PC-9 (cell line): ENCODE measurements around the gene CMIP. TPM values are rescaled to one million over a fixed set of nuclear protein-coding genes. Genes with fewer than 3 reads are reported as not detected.

Experiments used
- BruUV-seq: library from RNA; stranded (reverse); fragments of 400-500 nt; replicated peaks from 2 replicates; lab custom pipeline; 2021; lab: Mats Ljungman, UMichigan
- CTCF ChIA-PET: fragments of 300-600 bp; sonication (Branson Sonifier 250); formaldehyde crosslinking; loops from one replicate; lab custom pipeline; 2022; ENCODE audit warnings: antibody characterized with exemption; lab: Charles Lee
- POLR2A ChIA-PET: fragments of 300-600 bp; sonication (Branson Sonifier 250); formaldehyde crosslinking; loops from one replicate; lab custom pipeline; 2022; ENCODE audit warnings: antibody characterized with exemption; ENCODE audit not compliant: unreplicated experiment; lab: Charles Lee
- DNase-seq, 2 experiments: peaks; one replicate each; pipeline versions ENCODE4 v3.0.0 to v3.0.0-alpha.2; 2015 to 2022; ENCODE audit warnings: mixed read lengths in 1 of 2
- H2AFZ ChIP-seq: fragments of 200-600 bp; sonication (generic); 2 replicates; pipeline ENCODE4 v1.8.1; 2017; ENCODE audit warnings: antibody characterized with exemption
- H3F3A ChIP-seq: fragments of 200-600 bp; sonication (generic); 2 replicates; pipeline ENCODE4 v1.8.1; 2017; ENCODE audit warnings: antibody characterized with exemption, mild to moderate bottlenecking, low read depth; ENCODE audit not compliant: insufficient read depth
- H3K27ac ChIP-seq: fragments of 200-600 bp; sonication (generic); 2 replicates; pipeline ENCODE4 v1.6.1; 2016; ENCODE audit warnings: mixed run types
- H3K27me3 ChIP-seq: fragments of 200-600 bp; sonication (generic); 2 replicates; pipeline ENCODE4 v1.6.1; 2016; ENCODE audit warnings: low read depth, mixed run types; ENCODE audit not compliant: insufficient read depth
- H3K36me3 ChIP-seq: fragments of 200-600 bp; sonication (generic); 2 replicates; pipeline ENCODE4 v1.6.1; 2016; ENCODE audit warnings: low read depth, mixed run types
- H3K4me1 ChIP-seq: fragments of 200-600 bp; sonication (generic); replicated peaks from 2 replicates; pipeline ENCODE4 v1.6.1; 2016; ENCODE audit warnings: mixed run types; ENCODE audit not compliant: insufficient read depth
- H3K4me2 ChIP-seq: fragments of 200-600 bp; sonication (generic); 2 replicates; pipeline ENCODE4 v1.6.1; 2017; ENCODE audit warnings: mixed run types
- H3K4me3 ChIP-seq: fragments of 200-600 bp; sonication (generic); 2 replicates; pipeline ENCODE4 v1.6.1; 2016; ENCODE audit warnings: mixed run types
- H3K79me2 ChIP-seq: fragments of 200-600 bp; sonication (generic); 2 replicates; pipeline ENCODE4 v1.6.1; 2017; ENCODE audit warnings: low read depth, mixed run types
- H3K9me2 ChIP-seq: fragments of 200-600 bp; sonication (generic); 2 replicates; pipeline ENCODE4 v1.8.1; 2017; ENCODE audit warnings: mild to moderate bottlenecking; ENCODE audit not compliant: insufficient read depth
- H3K9me3 ChIP-seq: fragments of 200-600 bp; sonication (generic); 2 replicates; pipeline ENCODE4 v1.8.1; 2016; ENCODE audit warnings: low read depth; ENCODE audit not compliant: insufficient read depth
- H4K20me1 ChIP-seq: fragments of 200-600 bp; sonication (generic); 2 replicates; pipeline ENCODE4 v1.8.1; 2017; ENCODE audit not compliant: insufficient read depth
- CTCF ChIP-seq: fragments of 200-600 bp; sonication (generic); conservative IDR thresholded peaks from 2 replicates; pipeline ENCODE4 v1.6.1; 2017; ENCODE audit warnings: mixed run types, antibody characterized with exemption, mild to moderate bottlenecking, moderate library complexity
- EZH2 ChIP-seq: fragments of 200-600 bp; sonication (generic); IDR thresholded peaks from 2 replicates; pipeline ENCODE4 v1.8.0; 2017; ENCODE audit warnings: antibody characterized with exemption, low read depth
- intact Hi-C: fragments of 100-400 bp; cut with micrococcal nuclease; formaldehyde crosslinking; loops from one replicate; pipeline ENCODE4 v1.10.0; 2022; ENCODE audit not compliant: unreplicated experiment
- total RNA-seq: library from RNA; stranded (reverse); gene quantifications from 2 replicates; pipeline ENCODE4 v1.2.3, GENCODE V29; 2021

CMIP gene
- total RNA-seq, 1 experiment from 2014 or later: 96.6 TPM

- ChIA-PET POLR2A (interaction anchor here (0.6 to 1.0 kb wide), 5 partner anchors 11 to 121 kb away, joined by 4 to 6 read pairs (median 6); no protein-coding TSS in a partner anchor), CTCF (interaction anchor here (0.9 kb wide), 1 partner anchor 34 kb away, joined by 3 read pairs; no protein-coding TSS in a partner anchor)
- Histone ChIP-seq H3F3A (peaks cover 47% of the 10 kb centered on the region), H3K9me2 (no peaks in the 10 kb centered on the region), H3K27me3 (no peaks in the 10 kb centered on the region), H2AFZ (no peak overlapping the region), H3K4me2 (no peak overlapping the region), H3K9me3 (peaks cover 7% of the 10 kb centered on the region; the same call in 1 of the 2 replicates), H3K79me2 (peaks cover 86% of the 10 kb centered on the region), H4K20me1 (0 out of 2 replicates have a peak, but pooled peaks cover 3% of the 10 kb centered on the region), H3K27ac (peak overlapping the region; percentile 48; the same call in 1 of the 2 replicates), H3K4me1 (peaks cover 58% of the 10 kb centered on the region), H3K4me3 (no peak overlapping the region), H3K36me3 (peaks cover 16% of the 10 kb centered on the region)
- DNase-seq: peak in 1 of 2 experiments; percentile 82
- TF ChIP-seq EZH2 (no peak), CTCF (no peak)
- intact Hi-C loops: loop anchor here (1.0 to 2.0 kb wide), 2 partner anchors 14 to 34 kb away; no protein-coding TSS in a partner anchor
- no TSS peak for BruUV-seq
Observed at GRCh38 chr16:81526935-81527334, 82.3 kb downstream of the CMIP start.

- no TSS peak for BruUV-seq
- POLR2A ChIA-PET: interaction anchor here (0.6 to 1.0 kb wide), 2 partner anchors 44 to 86 kb away, joined by 4 to 6 read pairs; no protein-coding TSS in a partner anchor
- H3F3A ChIP-seq: peaks cover 41% of the 10 kb centered on the region
- no peak overlapping the region for H3K4me3 ChIP-seq
- no peak overlapping the region for H2AFZ ChIP-seq
- peak overlapping the region; percentile 48; the same call in 1 of the 2 replicates for H3K27ac ChIP-seq
- peaks cover 51% of the 10 kb centered on the region for H3K4me1 ChIP-seq
- CTCF ChIA-PET: no interaction called here
- H3K9me3 ChIP-seq: peaks cover 7% of the 10 kb centered on the region; the same call in 1 of the 2 replicates
- H3K36me3 ChIP-seq: peaks cover 16% of the 10 kb centered on the region
- no peak for TF ChIP-seq CTCF
- no peak for TF ChIP-seq EZH2
- DNase-seq: peak in 1 of 2 experiments; percentile 72
- H3K79me2 ChIP-seq: peaks cover 87% of the 10 kb centered on the region
- intact Hi-C loops: loop anchor here (1.0 to 2.0 kb wide), 2 partner anchors 15 to 34 kb away; no protein-coding TSS in a partner anchor
- no peaks in the 10 kb centered on the region for H3K9me2 ChIP-seq
- H3K27me3 ChIP-seq: no peaks in the 10 kb centered on the region
- no peak overlapping the region for H3K4me2 ChIP-seq
- peaks cover 6% of the 10 kb centered on the region; the same call in 1 of the 2 replicates for H4K20me1 ChIP-seq
Observed at GRCh38 chr16:81527477-81528178, 83.0 kb downstream of the CMIP start.

GRCh38 chr16:81528256-81528655 lies 83.6 kb downstream of the CMIP start:
- no peak for DNase-seq
- Histone ChIP-seq H3K27me3 (no peaks in the 10 kb centered on the region), H2AFZ (no peak overlapping the region), H3K4me2 (no peak overlapping the region), H3K9me2 (no peaks in the 10 kb centered on the region), H3K9me3 (peaks cover 7% of the 10 kb centered on the region; the same call in 1 of the 2 replicates), H3K4me3 (no peak overlapping the region), H4K20me1 (peaks cover 12% of the 10 kb centered on the region), H3K36me3 (peaks cover 16% of the 10 kb centered on the region), H3K27ac (0 out of 2 replicates have a peak overlapping the region, but pooled peaks have one; percentile 48), H3F3A (peaks cover 35% of the 10 kb centered on the region), H3K79me2 (peaks cover 94% of the 10 kb centered on the region), H3K4me1 (peaks cover 45% of the 10 kb centered on the region)
- TF ChIP-seq CTCF: no peak
- TF ChIP-seq EZH2: no peak
- intact Hi-C loops: no loop called here
- ChIA-PET POLR2A (no interaction called here), CTCF (no interaction called here)
- no TSS peak for BruUV-seq
